ENCODE data around the gene ZC3H18. TPM values are rescaled to one million over a fixed set of nuclear protein-coding genes. Genes with fewer than 3 reads are reported as not detected.

The ZC3H18 gene
- total and polyA plus RNA-seq, 2 of the 4 experiments (the other 2 are of a cell fraction), result 3.4 to 21.3 TPM

- 100% methylated on average over 2 of the region's 6 CpGs; no CpG with 5 or more reads in 1 of the 2 experiments for WGBS, 2 experiments (ENCODE audit: extremely low coverage in 2 of 2, insufficient read length in 1 of 2)
- no peak overlapping the region for H2AK5ac ChIP-seq (ENCODE audit: low read depth, low read length)
- ATAC-seq (ENCODE audit: low read depth) (no peak), DNase-seq (no peak)
- H4K20me1 ChIP-seq (ENCODE audit: insufficient read depth, low read length), result peaks cover 26% of the 10 kb centered on the region
- no peak overlapping the region for H3K56ac ChIP-seq (ENCODE audit: extremely low read depth, insufficient read depth, low read length)
- dilution Hi-C loops (cut with HindIII; ENCODE audit: low sequenced_read_pairs, unreplicated experiment), result no loop called here
- H2AFZ ChIP-seq (replicated peaks; ENCODE audit: low read length, poor library complexity), result no peak overlapping the region
- no TSS peak for BruUV-seq (replicated peaks)
- H3K4ac ChIP-seq (ENCODE audit: low read depth, low read length), result no peak overlapping the region
- no peak overlapping the region for H3K4me3 ChIP-seq (ENCODE audit: insufficient read depth, low read depth, low read length)
- no peak overlapping the region for H3K18ac ChIP-seq (ENCODE audit: low read depth, low read length)
- in situ Hi-C loops (cut with MboI; ENCODE audit: low sequenced_read_pairs), result no loop called here
- no peak overlapping the region for H2AK9ac ChIP-seq (replicated peaks; ENCODE audit: low read depth, low read length, poor library complexity)
- peaks cover 52% of the 10 kb centered on the region for H3K36me3 ChIP-seq (ENCODE audit: control insufficient read depth, insufficient read depth, low read length)
- no peak overlapping the region for H3K4me2 ChIP-seq (ENCODE audit: low read depth, low read length)
- H2BK15ac ChIP-seq (ENCODE audit: low read depth, low read length), result no peak overlapping the region
- H3K23ac ChIP-seq (ENCODE audit: low read depth, low read length), result no peak overlapping the region
- H3K14ac ChIP-seq (replicated peaks; ENCODE audit: low read depth, low read length), result no peak overlapping the region
- H2BK20ac ChIP-seq (ENCODE audit: low read depth, low read length), result no peak overlapping the region
- H4K91ac ChIP-seq (ENCODE audit: insufficient read depth, low read depth, low read length), result no peak overlapping the region
- no peak overlapping the region for H4K5ac ChIP-seq (ENCODE audit: low read depth, low read length)
- no peak overlapping the region for H2BK120ac ChIP-seq (ENCODE audit: low read depth, low read length)
- no peak overlapping the region for H3K27ac ChIP-seq (ENCODE audit: insufficient read depth, low read length)
- peaks cover 8% of the 10 kb centered on the region; the same call in 1 of the 2 replicates for H3K9me1 ChIP-seq (ENCODE audit: insufficient read depth, low read length)
- H3K9ac ChIP-seq (ENCODE audit: low read depth, low read length), result no peak overlapping the region
- CTCF ChIA-PET, result no interaction called here
- POLR2A ChIA-PET (ENCODE audit: unreplicated experiment), result no interaction called here
- no peak overlapping the region for H4K8ac ChIP-seq (ENCODE audit: low read depth in 2 of 2, low read length in 2 of 2)
- intact Hi-C loops (cut with micrococcal nuclease), result no loop called here
- no peaks in the 10 kb centered on the region for H3K9me3 ChIP-seq (ENCODE audit: control insufficient read depth, insufficient read depth, low read length)
- no peaks in the 10 kb centered on the region for H3K27me3 ChIP-seq (ENCODE audit: control insufficient read depth, insufficient read depth, low read length)
- TF ChIP-seq CTCF (conservative IDR thresholded peaks at IDR 0.05; ENCODE audit: low read depth, low read length), result no peak
- no peak for TF ChIP-seq RCOR1 (IDR thresholded peaks at IDR 0.05; ENCODE audit: insufficient replicate concordance, low read length)
- H3K4me1 ChIP-seq (ENCODE audit: control insufficient read depth, insufficient read depth, low read length), result no peaks in the 10 kb centered on the region
- H3K79me1 ChIP-seq (ENCODE audit: low read depth in 1 of 2, low read length in 2 of 2), result peaks cover 0 to 59% of the 10 kb centered on the region in 2 experiments; a peak in 3 of 4 replicates
- no peak overlapping the region for H2BK5ac ChIP-seq (ENCODE audit: low read depth, low read length, poor library complexity, severe bottlenecking)
Measured at GRCh38 chr16:88600539-88600896, 30.3 kb downstream of the ZC3H18 start.
